GM19468 (cell line): ENCODE measurements around the gene ASXL2.

Experiments
- ATAC-seq: cut with Tn5 transposase; IDR thresholded peaks from one replicate; pipeline ENCODE4 v1.9.1; 2021; ENCODE audit warnings: mild to moderate bottlenecking, moderate library complexity, moderate number of reproducible peaks; ENCODE audit not compliant: unreplicated experiment; ENCODE audit errors: extremely low read depth

Gene ASXL2

GRCh38 chr2:25809646-25810045, 68.6 kb downstream of the ASXL2 start:
- ATAC-seq = no peak

GRCh38 chr2:25808006-25808383, 70.3 kb downstream of the ASXL2 start:
- ATAC-seq = no peak

- no peak for ATAC-seq
Measured at GRCh38 chr2:25806941-25807340, 71.3 kb downstream of the ASXL2 start.

GRCh38 chr2:25805987-25806386, 72.3 kb downstream of the ASXL2 start:
- ATAC-seq = no peak

- ATAC-seq = no peak
Measured at GRCh38 chr2:25804338-25804737, 73.9 kb downstream of the ASXL2 start.

GRCh38 chr2:25799301-25799700, 79.0 kb downstream of the ASXL2 start:
- no peak for ATAC-seq

GRCh38 chr2:25797620-25798488, 80.4 kb downstream of the ASXL2 start:
- ATAC-seq = no peak

- peak; percentile 53 for ATAC-seq
Measured at GRCh38 chr2:25794544-25795276, 83.6 kb downstream of the ASXL2 start.

- no peak for ATAC-seq
Measured at GRCh38 chr2:25790074-25790790, 88.1 kb downstream of the ASXL2 start.

- ATAC-seq = no peak
Measured at GRCh38 chr2:25788457-25788856, 89.8 kb downstream of the ASXL2 start.

GRCh38 chr2:25787020-25787419, 91.3 kb downstream of the ASXL2 start:
- no peak for ATAC-seq

- ATAC-seq = no peak
Measured at GRCh38 chr2:25784404-25784803, 93.9 kb downstream of the ASXL2 start.

- ATAC-seq = no peak
Measured at GRCh38 chr2:25777077-25777476, 101.2 kb downstream of the ASXL2 start.

GRCh38 chr2:25772078-25772477, 106.2 kb downstream of the ASXL2 start:
- ATAC-seq = no peak

- ATAC-seq = no peak
Measured at GRCh38 chr2:25763575-25763974, 114.7 kb downstream of the ASXL2 start.

- no peak for ATAC-seq
Measured at GRCh38 chr2:25760297-25760696, 118.0 kb downstream of the ASXL2 start.

- ATAC-seq = no peak
Measured at GRCh38 chr2:25758348-25758747, 119.9 kb downstream of the ASXL2 start.

- ATAC-seq = no peak
Measured at GRCh38 chr2:25757906-25758305, 120.4 kb downstream of the ASXL2 start.

- ATAC-seq = no peak
Measured at GRCh38 chr2:25756536-25756935, 121.8 kb downstream of the ASXL2 start.

GRCh38 chr2:25749676-25750075, 128.6 kb downstream of the ASXL2 start:
- ATAC-seq = no peak

GRCh38 chr2:25744055-25744454, 134.2 kb downstream of the ASXL2 start:
- ATAC-seq = no peak
